Central memory CD8-positive, alpha-beta T cell (primary cell): ENCODE results near the gene PFDN5.
"Not testable (repeated sequence)": the region's sequence is repeated elsewhere in the genome, so short reads cannot be mapped to it uniquely, and the experiment has no call there.

Experiments
- ATAC-seq: fragments of 150-1000 bp; cut with Tn5 transposase; replicated peaks from 2 replicates; pipeline ENCODE4 v1.10.0; 2022; ENCODE audit warnings: mild to moderate bottlenecking, moderate FRiP score, moderate number of reproducible peaks; ENCODE audit not compliant: poor library complexity, severe bottlenecking; ENCODE audit errors: extremely low read depth
- DNase-seq, 2 donors: peaks; one replicate each; pipeline ENCODE4 v3.0.0; 2021; ENCODE audit warnings: low spot score in 2 of 2
- H3K27ac Mint-ChIP-seq: one replicate; pipeline ENCODE4 v1.8.0; 2022; ENCODE audit warnings: low read depth, mild to moderate bottlenecking, moderate library complexity, mixed read lengths
- H3K27me3 Mint-ChIP-seq: one replicate; pipeline ENCODE4 v1.8.0; 2022; ENCODE audit warnings: mixed read lengths
- H3K36me3 Mint-ChIP-seq: one replicate; pipeline ENCODE4 v1.8.0; 2022; ENCODE audit warnings: mild to moderate bottlenecking, moderate library complexity, mixed read lengths; ENCODE audit not compliant: insufficient read depth
- H3K4me1 Mint-ChIP-seq: one replicate; pipeline ENCODE4 v1.8.0; 2022; ENCODE audit warnings: mixed read lengths
- H3K4me3 Mint-ChIP-seq: one replicate; pipeline ENCODE4 v1.8.0; 2022; ENCODE audit warnings: mild to moderate bottlenecking, moderate library complexity, mixed read lengths
- H3K9me3 Mint-ChIP-seq: one replicate; pipeline ENCODE4 v1.8.0; 2022; ENCODE audit warnings: mixed read lengths

PFDN5 gene

GRCh38 chr12:53292426-53292825 is 2.9 kb upstream of the PFDN5 start:
- no peaks in the 10 kb centered on the region for H3K9me3 Mint-ChIP-seq
- DNase-seq = no peak
- H3K4me1 Mint-ChIP-seq = peaks cover 26% of the 10 kb centered on the region
- no peak overlapping the region for H3K27ac Mint-ChIP-seq
- ATAC-seq = no peak
- H3K36me3 Mint-ChIP-seq = peaks cover 16% of the 10 kb centered on the region
- no peak overlapping the region for H3K4me3 Mint-ChIP-seq
- H3K27me3 Mint-ChIP-seq = no peaks in the 10 kb centered on the region

GRCh38 chr12:53295891-53296219 is 513 bp downstream of the PFDN5 start:
- Mint-ChIP-seq H3K27me3 (no peaks in the 10 kb centered on the region), H3K9me3 (no peaks in the 10 kb centered on the region), H3K4me1 (peaks cover 46% of the 10 kb centered on the region), H3K4me3 (peak overlapping the region; percentile 98), H3K36me3 (peaks cover 27% of the 10 kb centered on the region), H3K27ac (peak overlapping the region; percentile 97)
- DNase-seq = no peak
- peak; percentile 1 for ATAC-seq

DNA sequence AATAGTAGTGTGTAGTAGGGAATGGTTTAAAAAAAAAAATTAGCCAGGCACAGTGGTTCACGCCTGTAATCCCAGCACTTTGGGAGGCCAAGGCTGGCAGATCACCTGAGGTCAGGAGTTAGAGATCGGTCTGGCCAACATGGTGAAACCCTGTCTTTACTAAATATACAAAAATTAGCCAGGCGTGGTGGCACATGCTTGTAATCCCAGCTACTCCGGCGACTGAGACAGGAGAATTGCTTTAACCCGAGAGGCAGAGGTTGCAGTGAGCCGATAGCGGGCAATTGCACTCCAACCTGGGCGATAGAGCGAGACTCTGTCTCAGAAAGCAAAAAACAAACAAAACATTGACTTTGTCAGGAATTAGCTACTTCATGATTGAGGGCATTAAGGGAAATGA is 1.8 kb downstream of the PFDN5 start:
- Mint-ChIP-seq H3K4me1 (peaks cover 55% of the 10 kb centered on the region), H3K36me3 (peaks cover 31% of the 10 kb centered on the region), H3K4me3 (peak overlapping the region; percentile 98)
- H3K9me3 Mint-ChIP-seq, ATAC-seq, H3K27me3 Mint-ChIP-seq, DNase-seq, H3K27ac Mint-ChIP-seq: not testable (repeated sequence)

DNA sequence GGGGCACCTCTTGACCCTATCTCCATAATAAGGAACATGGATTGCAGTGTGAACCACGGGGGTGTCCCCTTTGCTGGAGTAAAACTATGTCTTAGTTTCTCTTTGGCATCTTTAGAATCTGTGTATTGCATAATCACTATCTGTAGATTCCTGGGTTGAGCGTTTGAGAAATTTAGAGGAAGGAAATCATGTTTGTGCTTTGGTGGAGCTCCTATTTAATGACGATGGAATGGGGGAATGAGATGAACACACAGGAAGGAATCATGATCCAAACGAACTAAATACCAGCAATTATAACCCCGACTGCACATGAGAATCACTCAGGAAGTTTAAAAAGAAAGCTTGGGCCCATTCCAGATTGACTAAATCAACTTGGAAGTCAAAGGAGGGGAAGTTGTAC is 2.8 kb downstream of the PFDN5 start:
- ATAC-seq = no peak
- Mint-ChIP-seq H3K27me3 (no peaks in the 10 kb centered on the region), H3K9me3 (no peaks in the 10 kb centered on the region), H3K4me1 (peaks cover 63% of the 10 kb centered on the region), H3K4me3 (no peak overlapping the region), H3K36me3 (peaks cover 32% of the 10 kb centered on the region), H3K27ac (no peak overlapping the region)
- no peak for DNase-seq

GRCh38 chr12:53299101-53299453 is 3.7 kb downstream of the PFDN5 start:
- Mint-ChIP-seq H3K9me3 (no peaks in the 10 kb centered on the region), H3K4me1 (peaks cover 63% of the 10 kb centered on the region), H3K4me3 (peak overlapping the region; percentile 93), H3K27me3 (no peaks in the 10 kb centered on the region), H3K36me3 (peaks cover 32% of the 10 kb centered on the region), H3K27ac (peak overlapping the region; percentile 84)
- no peak for DNase-seq
- no peak for ATAC-seq

DNA sequence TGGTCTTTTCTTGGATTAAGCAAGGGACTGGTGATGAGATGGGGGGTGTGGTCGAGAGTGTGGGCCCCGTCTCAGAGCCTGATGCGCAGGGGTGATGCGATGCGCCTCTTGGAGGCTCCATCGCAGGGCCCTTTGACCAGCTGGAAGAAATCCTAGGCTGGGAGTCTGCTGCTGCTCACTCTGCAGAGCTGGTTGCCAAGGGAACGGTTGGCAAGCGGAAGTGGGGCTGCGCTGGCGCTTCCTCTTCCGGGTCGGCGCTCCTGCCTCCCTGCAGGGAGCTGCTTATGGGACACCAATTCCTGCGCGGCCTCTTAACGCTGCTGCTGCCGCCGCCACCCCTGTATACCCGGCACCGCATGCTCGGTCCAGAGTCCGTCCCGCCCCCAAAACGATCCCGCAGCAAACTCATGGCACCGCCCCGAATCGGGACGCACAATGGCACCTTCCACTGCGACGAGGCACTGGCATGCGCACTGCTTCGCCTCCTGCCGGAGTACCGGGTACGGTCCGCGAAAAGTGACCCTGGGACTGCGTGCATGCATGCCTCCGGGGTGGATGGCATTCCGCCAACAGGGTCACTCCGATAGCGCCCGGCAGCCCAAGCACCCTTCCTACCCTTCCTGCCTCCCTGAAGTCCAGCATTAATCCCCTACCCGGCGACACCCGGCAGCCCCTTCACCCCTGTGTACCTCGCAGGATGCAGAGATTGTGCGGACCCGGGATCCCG is 4.3 kb downstream of the PFDN5 start, which contains the start of gene MYG1:
Gene MYG1 (plus strand): TSS at position 242 of the 727 bp plus-strand sequence. CDS start 43 bp downstream, at position 285.
- Mint-ChIP-seq H3K27me3 (no peaks in the 10 kb centered on the region), H3K36me3 (peaks cover 32% of the 10 kb centered on the region), H3K27ac (peak within 1 kb of the TSS; percentile 84), H3K9me3 (no peaks in the 10 kb centered on the region), H3K4me1 (peaks cover 63% of the 10 kb centered on the region), H3K4me3 (peak within 1 kb of the TSS; percentile 93)
- peak; percentile 64 for ATAC-seq
- DNase-seq = peak; percentile 67 to 68

- no peaks in the 10 kb centered on the region for H3K27me3 Mint-ChIP-seq
- H3K4me3 Mint-ChIP-seq = peak overlapping the region; percentile 93
- no peaks in the 10 kb centered on the region for H3K9me3 Mint-ChIP-seq
- peaks cover 63% of the 10 kb centered on the region for H3K4me1 Mint-ChIP-seq
- ATAC-seq = no peak
- peak overlapping the region; percentile 84 for H3K27ac Mint-ChIP-seq
- DNase-seq = no peak
- H3K36me3 Mint-ChIP-seq = peaks cover 31% of the 10 kb centered on the region
These were observed 4.8 kb downstream of the PFDN5 start for GRCh38 chr12:53300187-53300586.

- no peak overlapping the region for H3K27ac Mint-ChIP-seq
- peaks cover 41% of the 10 kb centered on the region for H3K4me1 Mint-ChIP-seq
- DNase-seq (no peak), ATAC-seq (no peak)
- H3K4me3 Mint-ChIP-seq = no peak overlapping the region
- H3K36me3 Mint-ChIP-seq = peaks cover 40% of the 10 kb centered on the region
- H3K9me3 Mint-ChIP-seq = no peaks in the 10 kb centered on the region
- H3K27me3 Mint-ChIP-seq = no peaks in the 10 kb centered on the region
These were observed 7.6 kb downstream of the PFDN5 start for GRCh38 chr12:53302903-53303302.

DNA sequence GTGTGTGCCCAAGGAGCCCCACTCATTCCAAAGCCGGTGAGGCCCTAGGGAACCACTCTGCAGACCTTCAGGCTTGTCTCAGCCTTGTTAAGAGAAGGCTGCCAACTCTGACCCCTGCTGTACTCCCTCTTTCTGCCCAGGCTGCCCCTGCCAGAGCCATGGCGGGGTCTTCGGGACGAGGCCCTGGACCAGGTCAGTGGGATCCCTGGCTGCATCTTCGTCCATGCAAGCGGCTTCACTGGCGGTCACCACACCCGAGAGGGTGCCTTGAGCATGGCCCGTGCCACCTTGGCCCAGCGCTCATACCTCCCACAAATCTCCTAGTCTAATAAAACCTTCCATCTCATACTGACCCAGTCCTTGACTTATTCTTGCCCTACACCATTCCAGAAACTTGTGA is 11.5 kb downstream of the PFDN5 start:
- Mint-ChIP-seq H3K36me3 (peaks cover 32% of the 10 kb centered on the region), H3K27ac (peak overlapping the region; percentile 56), H3K9me3 (no peaks in the 10 kb centered on the region), H3K4me3 (no peak overlapping the region), H3K27me3 (no peaks in the 10 kb centered on the region), H3K4me1 (peaks cover 8% of the 10 kb centered on the region)
- no peak for ATAC-seq
- no peak for DNase-seq

DNA sequence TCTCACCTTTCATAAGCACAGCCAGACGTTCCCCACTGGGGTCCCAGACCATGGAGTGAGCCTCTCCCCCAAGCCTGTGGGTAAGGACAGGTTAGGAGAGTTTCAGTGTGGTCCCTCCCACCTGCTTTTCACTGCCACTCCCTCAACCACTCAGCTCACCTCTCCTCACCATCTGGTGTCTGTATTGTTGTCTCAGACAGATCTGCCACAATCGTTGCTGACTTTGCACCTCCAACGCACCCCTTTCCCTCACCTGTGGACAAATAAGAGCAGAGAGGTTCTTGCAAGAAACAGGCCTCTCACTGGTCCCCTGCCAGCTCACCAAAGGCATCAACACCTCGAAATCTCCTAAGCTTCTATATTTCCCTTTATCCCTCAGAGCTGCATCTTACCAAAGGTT is 12.9 kb downstream of the PFDN5 start:
- H3K4me1 Mint-ChIP-seq = no peaks in the 10 kb centered on the region
- no peak overlapping the region for H3K4me3 Mint-ChIP-seq
- ATAC-seq (no peak), DNase-seq (no peak)
- H3K27ac Mint-ChIP-seq = no peak overlapping the region
- H3K9me3 Mint-ChIP-seq = no peaks in the 10 kb centered on the region
- peaks cover 32% of the 10 kb centered on the region for H3K36me3 Mint-ChIP-seq
- H3K27me3 Mint-ChIP-seq = no peaks in the 10 kb centered on the region

- DNase-seq (no peak), ATAC-seq (no peak)
- no peaks in the 10 kb centered on the region for H3K9me3 Mint-ChIP-seq
- peaks cover 6% of the 10 kb centered on the region for H3K4me1 Mint-ChIP-seq
- no peak overlapping the region for H3K27ac Mint-ChIP-seq
- no peaks in the 10 kb centered on the region for H3K27me3 Mint-ChIP-seq
- H3K4me3 Mint-ChIP-seq = no peak overlapping the region
- peaks cover 39% of the 10 kb centered on the region for H3K36me3 Mint-ChIP-seq
These were observed 18.7 kb downstream of the PFDN5 start for GRCh38 chr12:53313996-53314395.

GRCh38 chr12:53320352-53321195 is 25.2 kb downstream of the PFDN5 start:
- Mint-ChIP-seq H3K36me3 (peaks cover 33% of the 10 kb centered on the region), H3K27me3 (no peaks in the 10 kb centered on the region), H3K4me1 (peaks cover 38% of the 10 kb centered on the region), H3K4me3 (peak overlapping the region; percentile 89), H3K27ac (peak overlapping the region; percentile 87), H3K9me3 (no peaks in the 10 kb centered on the region)
- no peak for DNase-seq
- ATAC-seq = no peak
